Calu3 (cell line): ENCODE data around the gene XPO4. TPM values are rescaled to one million over a fixed set of nuclear protein-coding genes. Genes with fewer than 3 reads are reported as not detected.
"Not testable (repeated sequence)": the region's sequence is repeated elsewhere in the genome, so short reads cannot be mapped to it uniquely, and the experiment has no call there.

Experiments used
- BruUV-seq: library from RNA; stranded (reverse); fragments of 400-500 nt; replicated peaks from 2 replicates; lab custom pipeline; 2021; lab: Mats Ljungman, UMichigan
- CTCF ChIA-PET: fragments of 300-600 bp; sonication (Branson Sonifier 250); formaldehyde crosslinking; loops from one replicate; lab custom pipeline; 2022; ENCODE audit warnings: antibody characterized with exemption; lab: Charles Lee
- DNase-seq: peaks from one replicate; pipeline ENCODE4 v3.0.0; 2022
- H3K27ac Mint-ChIP-seq: one replicate; pipeline ENCODE4 v1.8.0; 2022; ENCODE audit warnings: mixed read lengths; ENCODE audit not compliant: unreplicated experiment
- H3K27me3 Mint-ChIP-seq: one replicate; pipeline ENCODE4 v1.8.0; 2022; ENCODE audit warnings: mixed read lengths; ENCODE audit not compliant: unreplicated experiment
- H3K36me3 Mint-ChIP-seq: one replicate; pipeline ENCODE4 v1.8.0; 2022; ENCODE audit warnings: mild to moderate bottlenecking, moderate library complexity, mixed read lengths; ENCODE audit not compliant: insufficient read depth, unreplicated experiment
- H3K4me1 Mint-ChIP-seq: one replicate; pipeline ENCODE4 v1.8.0; 2022; ENCODE audit warnings: mild to moderate bottlenecking, low read depth, mixed read lengths; ENCODE audit not compliant: unreplicated experiment
- H3K4me3 Mint-ChIP-seq: one replicate; pipeline ENCODE4 v1.8.0; 2022; ENCODE audit warnings: mild to moderate bottlenecking, low read depth, moderate library complexity, mixed read lengths; ENCODE audit not compliant: unreplicated experiment
- H3K9me3 Mint-ChIP-seq: one replicate; pipeline ENCODE4 v1.8.0; 2022; ENCODE audit warnings: low read depth, mixed read lengths; ENCODE audit not compliant: unreplicated experiment
- intact Hi-C: fragments of 100-400 bp; cut with micrococcal nuclease; formaldehyde crosslinking; loops from one replicate; pipeline ENCODE4 v1.10.0; 2022; ENCODE audit not compliant: unreplicated experiment
- total RNA-seq: library from RNA; stranded (reverse); gene quantifications from 2 replicates; pipeline ENCODE4 v1.2.3, GENCODE V29; 2022
- TF ChIP-seq, protein P1 (sequence below): fragments of 200-600 bp; IDR thresholded peaks from one replicate; pipeline ENCODE4 v1.8.0; 2022; ENCODE audit warnings: antibody characterized with exemption; ENCODE audit not compliant: unreplicated experiment

Gene XPO4
- total RNA-seq, 1 experiment from 2014 or later, result 13.6 TPM

DNA sequence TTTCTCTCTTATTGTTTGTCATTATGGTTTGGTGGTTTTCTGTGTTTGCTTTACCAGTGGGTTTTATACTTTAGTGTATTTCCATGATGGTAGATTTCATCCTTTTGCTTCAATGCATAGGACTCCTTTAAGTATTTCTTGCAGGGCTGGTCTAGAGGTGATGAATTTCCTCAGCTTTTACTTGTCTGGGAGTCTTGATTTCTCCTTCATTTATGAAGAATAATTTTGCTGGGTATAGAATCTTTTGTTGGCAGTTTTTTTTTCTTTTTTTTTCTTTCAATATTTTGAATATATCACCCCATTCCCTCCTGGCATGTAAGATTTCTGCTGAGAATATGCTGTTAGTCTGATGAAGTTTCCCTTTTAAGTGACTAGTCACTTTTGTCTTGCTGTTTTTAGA lies 148.5 kb downstream of the XPO4 start:
- H3K9me3 Mint-ChIP-seq, result peaks cover 11% of the 10 kb centered on the region
- no peak for DNase-seq
- CTCF ChIA-PET, result interaction anchor here (0.7 kb wide), 1 partner anchor 271 kb away, joined by 4 read pairs; no protein-coding TSS in a partner anchor
- TF ChIP-seq, protein P1, sequence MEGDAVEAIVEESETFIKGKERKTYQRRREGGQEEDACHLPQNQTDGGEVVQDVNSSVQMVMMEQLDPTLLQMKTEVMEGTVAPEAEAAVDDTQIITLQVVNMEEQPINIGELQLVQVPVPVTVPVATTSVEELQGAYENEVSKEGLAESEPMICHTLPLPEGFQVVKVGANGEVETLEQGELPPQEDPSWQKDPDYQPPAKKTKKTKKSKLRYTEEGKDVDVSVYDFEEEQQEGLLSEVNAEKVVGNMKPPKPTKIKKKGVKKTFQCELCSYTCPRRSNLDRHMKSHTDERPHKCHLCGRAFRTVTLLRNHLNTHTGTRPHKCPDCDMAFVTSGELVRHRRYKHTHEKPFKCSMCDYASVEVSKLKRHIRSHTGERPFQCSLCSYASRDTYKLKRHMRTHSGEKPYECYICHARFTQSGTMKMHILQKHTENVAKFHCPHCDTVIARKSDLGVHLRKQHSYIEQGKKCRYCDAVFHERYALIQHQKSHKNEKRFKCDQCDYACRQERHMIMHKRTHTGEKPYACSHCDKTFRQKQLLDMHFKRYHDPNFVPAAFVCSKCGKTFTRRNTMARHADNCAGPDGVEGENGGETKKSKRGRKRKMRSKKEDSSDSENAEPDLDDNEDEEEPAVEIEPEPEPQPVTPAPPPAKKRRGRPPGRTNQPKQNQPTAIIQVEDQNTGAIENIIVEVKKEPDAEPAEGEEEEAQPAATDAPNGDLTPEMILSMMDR, result no peak
- H3K4me1 Mint-ChIP-seq, result no peaks in the 10 kb centered on the region
- H3K4me3 Mint-ChIP-seq, result no peak overlapping the region
- H3K27ac Mint-ChIP-seq, result no peak overlapping the region
- no peaks in the 10 kb centered on the region for H3K27me3 Mint-ChIP-seq
- H3K36me3 Mint-ChIP-seq, result no peaks in the 10 kb centered on the region
- BruUV-seq, result no TSS peak
- intact Hi-C loops, result no loop called here

DNA sequence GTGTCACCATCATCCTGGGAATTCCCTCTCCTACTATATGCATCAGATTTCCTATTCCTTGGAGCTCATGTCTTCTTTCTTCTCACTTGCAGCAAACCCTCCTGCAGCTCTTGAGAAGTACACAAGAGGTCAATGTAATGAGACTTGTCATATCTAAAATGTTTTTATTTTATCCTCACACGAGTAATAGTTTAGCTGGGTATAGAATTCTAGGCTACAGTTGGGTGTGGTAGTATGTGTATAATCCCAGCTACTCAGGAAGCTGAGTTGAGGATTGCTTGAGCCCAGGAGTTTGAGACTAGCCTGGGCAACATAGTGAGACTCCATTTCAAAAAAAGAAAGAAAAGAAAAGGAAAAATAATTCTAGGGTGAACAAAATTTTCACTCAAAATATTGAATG lies 153.2 kb downstream of the XPO4 start:
- Mint-ChIP-seq H3K9me3 (peaks cover 11% of the 10 kb centered on the region), H3K4me1 (no peaks in the 10 kb centered on the region), H3K4me3 (no peak overlapping the region), H3K27ac (no peak overlapping the region), H3K36me3 (no peaks in the 10 kb centered on the region), H3K27me3 (no peaks in the 10 kb centered on the region)
- intact Hi-C loops, result no loop called here
- TF ChIP-seq, protein P1, result no peak
- BruUV-seq, result no TSS peak
- CTCF ChIA-PET, result no interaction called here
- DNase-seq, result no peak

DNA sequence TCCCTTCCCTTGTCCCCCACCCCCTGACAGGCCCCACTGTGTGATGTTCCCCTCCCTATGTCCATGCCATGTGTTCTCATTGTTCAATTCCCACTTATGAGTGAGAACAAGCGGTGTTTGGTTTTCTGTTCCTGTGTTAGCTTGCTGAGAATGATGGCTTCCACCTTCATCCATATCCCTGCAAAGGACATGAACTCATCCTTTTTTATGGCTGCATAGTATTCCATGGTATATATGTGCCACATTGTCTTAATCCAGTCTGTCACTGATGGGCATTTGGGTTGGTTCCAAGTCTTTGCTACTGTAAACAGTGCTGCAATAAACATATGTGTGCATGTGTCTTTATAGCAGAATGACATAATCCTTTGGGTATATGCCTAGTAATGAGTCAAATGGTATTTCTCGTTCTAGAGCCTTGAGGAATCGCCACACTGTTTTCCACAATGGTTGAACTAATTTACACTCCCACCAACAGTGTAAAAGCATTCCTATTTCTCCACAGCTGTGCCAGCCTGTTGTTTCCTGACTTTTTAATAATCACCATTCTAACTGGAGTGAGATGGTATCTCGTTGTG lies 158.6 kb downstream of the XPO4 start:
- BruUV-seq, H3K4me3 Mint-ChIP-seq: not testable (repeated sequence)

DNA sequence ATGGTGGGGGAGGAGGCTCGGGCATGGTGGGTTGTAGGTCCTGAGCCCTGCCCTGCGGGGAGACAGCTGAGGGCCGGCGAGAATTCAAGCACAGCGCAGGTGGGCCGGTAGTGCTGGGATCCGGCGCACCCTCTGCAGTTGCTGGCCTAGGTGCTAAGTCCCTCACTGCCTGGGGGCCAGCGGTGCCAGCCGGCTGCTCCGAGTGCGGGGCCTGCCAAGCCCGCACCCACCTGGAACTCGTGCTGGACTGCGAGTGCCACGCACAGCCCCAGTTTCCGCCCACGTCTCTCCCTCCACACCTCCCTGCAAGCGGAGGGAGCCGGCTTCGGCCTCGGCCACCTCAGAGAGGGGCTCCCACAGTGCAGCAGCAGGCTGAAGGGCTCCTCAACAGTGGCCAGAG lies 162.5 kb downstream of the XPO4 start:
- no peaks in the 10 kb centered on the region for H3K27me3 Mint-ChIP-seq
- TF ChIP-seq, protein P1, result no peak
- H3K9me3 Mint-ChIP-seq, result no peaks in the 10 kb centered on the region
- CTCF ChIA-PET, result no interaction called here
- no peaks in the 10 kb centered on the region for H3K36me3 Mint-ChIP-seq
- intact Hi-C loops, result no loop called here
- no peak overlapping the region for H3K27ac Mint-ChIP-seq
- no peaks in the 10 kb centered on the region for H3K4me1 Mint-ChIP-seq
- DNase-seq, result no peak
- BruUV-seq, result no TSS peak
- H3K4me3 Mint-ChIP-seq, result no peak overlapping the region

More for the DNA sequence above, 158.6 kb downstream of the XPO4 start:
- H3K27me3 Mint-ChIP-seq, CTCF ChIA-PET, H3K36me3 Mint-ChIP-seq, H3K4me1 Mint-ChIP-seq, H3K9me3 Mint-ChIP-seq, H3K27ac Mint-ChIP-seq, DNase-seq, intact Hi-C loops: not testable (repeated sequence)

DNA sequence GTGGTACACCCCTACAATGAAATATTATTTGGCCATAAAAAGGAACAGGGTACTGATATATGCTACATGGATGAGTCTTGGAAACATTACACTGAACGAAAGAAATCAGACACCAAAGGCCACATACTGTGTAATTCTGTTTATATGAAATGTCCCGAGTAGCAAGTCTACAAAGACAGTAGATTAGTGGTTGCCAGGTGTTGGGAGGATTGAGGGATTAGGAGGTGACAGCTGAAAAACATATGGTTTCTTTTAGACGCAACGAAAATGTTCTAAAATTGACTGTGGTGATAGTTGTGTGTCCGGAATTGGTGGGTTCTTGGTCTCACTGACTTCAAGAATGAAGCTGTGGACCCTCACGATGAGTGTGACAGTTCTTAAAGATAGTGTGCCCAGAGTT lies 163.9 kb downstream of the XPO4 start:
- TF ChIP-seq, protein P1, result no peak
- H3K9me3 Mint-ChIP-seq, result no peaks in the 10 kb centered on the region
- BruUV-seq, result no TSS peak
- no peak overlapping the region for H3K27ac Mint-ChIP-seq
- no peaks in the 10 kb centered on the region for H3K36me3 Mint-ChIP-seq
- H3K4me1 Mint-ChIP-seq, result no peaks in the 10 kb centered on the region
- DNase-seq, result no peak
- CTCF ChIA-PET, result interaction anchor here (0.6 kb wide), 1 partner anchor 701 kb away, joined by 5 read pairs; no protein-coding TSS in a partner anchor
- no peaks in the 10 kb centered on the region for H3K27me3 Mint-ChIP-seq
- H3K4me3 Mint-ChIP-seq, result no peak overlapping the region
- intact Hi-C loops, result no loop called here
